SW 1271 (cell line): Measurements from ENCODE around the gene GART.
A peak's percentile ranks its signal among the peaks of the same experiment; 100 is the strongest.
"Not testable (repeated sequence)": the region's sequence is repeated elsewhere in the genome, so short reads cannot be mapped to it uniquely, and the experiment has no call there.

Experiments
- DNase-seq, 2 experiments: peaks; one replicate each; lab custom pipeline; 2025; lab: John Stamatoyannopoulos, UW

The GART gene

DNA sequence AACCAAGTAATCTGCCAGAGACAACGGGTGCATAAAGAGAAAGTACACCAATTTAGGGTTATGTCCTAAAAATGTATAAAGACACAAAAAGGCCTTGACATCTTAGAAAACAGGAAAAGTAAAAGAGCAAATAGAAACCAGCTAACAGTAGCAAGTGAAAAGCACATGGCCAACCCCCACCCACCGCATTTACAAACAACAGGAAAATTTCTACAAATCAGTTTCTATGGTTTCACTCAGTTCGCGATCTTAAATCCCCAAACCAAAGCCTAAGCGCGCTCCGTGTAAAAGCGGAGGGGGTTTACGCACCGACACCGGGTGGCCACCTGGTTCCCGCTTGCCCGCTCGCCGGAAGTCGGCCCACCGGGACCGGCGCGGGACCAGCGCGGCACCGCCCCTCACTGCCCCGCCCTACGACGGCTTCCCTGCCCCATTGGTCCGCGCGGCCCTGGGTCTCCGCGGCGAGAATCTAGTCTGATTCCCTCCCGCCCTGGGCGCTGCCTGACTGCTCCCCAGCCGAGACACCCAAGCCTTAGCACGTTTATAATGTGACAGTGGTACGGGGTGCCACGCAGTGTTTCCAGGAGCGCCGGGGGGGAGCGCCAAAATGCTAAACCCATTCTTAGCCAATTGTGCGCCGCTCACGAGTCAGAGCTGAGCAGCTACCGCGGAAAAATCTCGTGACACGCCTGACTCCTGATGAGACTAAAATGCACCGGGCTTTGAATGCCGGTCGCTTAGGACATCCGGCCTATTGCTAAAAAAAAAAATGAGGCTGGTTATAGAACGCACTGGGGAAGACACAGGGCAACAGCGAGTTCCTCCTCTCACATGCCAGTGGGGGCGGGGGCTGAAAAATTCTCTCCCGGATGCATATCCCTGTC lies at the start of gene GART:
GART (minus strand) TSS at position 362 of the 884 bp plus-strand sequence. CDS start 2,802 bp downstream, outside the sequence.
- DNase-seq: peak; percentile 27 to 55

DNA sequence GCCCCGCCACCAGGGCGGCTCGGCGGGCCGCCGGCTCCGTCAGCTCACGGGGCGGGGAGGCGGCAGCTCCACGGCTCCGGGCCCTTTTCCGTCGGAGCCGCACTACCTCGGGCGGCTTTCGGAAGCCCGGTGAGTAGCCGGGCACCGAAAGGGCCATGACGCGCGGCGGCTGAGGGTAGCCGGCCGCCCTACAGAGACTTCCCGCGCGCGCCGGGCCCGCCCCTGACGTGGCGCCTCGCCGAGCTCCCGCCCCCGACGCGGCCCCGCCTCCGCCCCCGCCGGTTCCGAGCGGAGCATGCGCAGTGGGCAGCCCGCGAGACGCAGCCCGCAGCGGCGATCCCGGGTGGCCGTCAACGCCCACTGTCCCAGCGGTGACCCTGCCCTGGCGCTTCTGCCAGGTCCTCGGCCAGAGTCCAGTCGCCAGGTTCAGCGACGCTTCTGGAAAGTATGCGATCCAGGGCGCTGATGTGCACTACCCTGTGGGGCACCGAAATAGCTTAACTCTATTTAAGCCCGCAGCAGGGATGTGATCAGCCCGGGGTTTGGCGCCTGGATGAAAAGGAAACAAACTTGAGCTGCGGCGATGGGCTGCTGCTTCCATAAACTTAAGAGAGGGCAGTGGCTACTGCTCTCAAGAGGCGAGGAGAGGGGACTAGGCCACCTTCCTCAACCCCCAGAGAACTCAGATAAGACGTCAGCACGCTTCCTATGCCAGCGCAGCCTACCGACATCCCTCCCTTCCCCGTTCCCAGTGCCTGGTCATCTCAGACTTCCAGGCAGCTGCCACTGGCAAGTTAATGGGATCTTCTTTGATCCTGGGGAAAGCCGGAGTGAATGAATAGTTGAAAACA lies 46.8 kb upstream of the GART start, which contains the start of gene DONSON:
DONSON (minus strand) TSS at position 200 of the 851 bp plus-strand sequence; CDS start at position 157, 43 bp downstream.
- peak; percentile 63 to 79 for DNase-seq

DNA sequence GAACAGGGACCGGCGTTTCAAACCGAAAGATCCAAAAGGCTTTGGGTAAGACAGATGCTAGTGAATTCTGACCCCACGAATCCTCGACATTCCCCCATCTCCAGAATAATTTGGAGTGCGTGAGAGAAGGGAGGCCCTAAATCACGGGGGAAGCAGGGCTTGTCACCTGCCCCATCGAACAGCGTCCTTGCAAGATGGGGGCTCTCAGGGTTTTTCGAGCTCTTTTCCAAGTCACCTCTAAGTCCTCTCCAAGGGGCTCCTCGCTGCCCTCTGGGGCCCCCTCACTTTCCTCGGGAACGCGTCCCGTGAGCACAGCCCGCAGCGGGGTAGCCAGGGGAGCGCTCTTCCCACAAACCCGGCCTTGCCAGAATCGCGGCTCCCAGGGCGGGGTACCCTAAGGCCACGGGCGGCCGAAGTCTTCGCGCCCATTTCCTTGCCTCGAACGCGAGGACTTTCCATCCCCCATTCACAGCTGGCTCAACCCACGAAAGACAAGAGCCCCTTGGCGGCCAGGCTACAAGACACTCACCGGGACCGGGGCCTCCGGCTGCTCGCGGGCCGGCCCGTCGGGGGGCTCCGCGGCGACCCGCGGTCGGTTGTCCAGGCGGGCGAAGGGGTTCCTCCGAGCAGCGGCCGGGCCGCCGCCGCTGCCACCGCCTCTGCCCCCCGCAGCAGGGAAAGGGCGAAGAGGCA lies 46.0 kb upstream of the GART start:
- peak in 1 of 2 experiments; percentile 17 for DNase-seq

DNA sequence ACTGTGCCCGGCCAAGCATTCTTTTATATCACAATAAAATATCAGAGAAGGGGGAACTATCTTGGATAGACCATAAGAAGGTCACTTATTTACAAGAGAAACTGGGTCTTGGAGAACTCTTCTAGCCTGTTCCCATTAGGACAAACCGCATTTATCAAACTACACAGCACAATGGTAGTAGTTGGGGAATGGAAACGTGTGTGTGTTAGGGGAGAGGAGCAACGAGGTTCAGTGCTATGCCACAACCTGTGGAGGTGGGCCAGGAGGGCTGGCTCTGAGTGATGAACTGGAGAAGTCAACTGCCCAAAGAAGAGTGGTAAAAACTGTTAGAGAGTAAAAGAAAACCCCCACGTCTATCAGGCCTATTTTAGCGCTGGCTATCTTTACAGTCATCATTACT lies 45.0 kb upstream of the GART start:
- no peak for DNase-seq

DNA sequence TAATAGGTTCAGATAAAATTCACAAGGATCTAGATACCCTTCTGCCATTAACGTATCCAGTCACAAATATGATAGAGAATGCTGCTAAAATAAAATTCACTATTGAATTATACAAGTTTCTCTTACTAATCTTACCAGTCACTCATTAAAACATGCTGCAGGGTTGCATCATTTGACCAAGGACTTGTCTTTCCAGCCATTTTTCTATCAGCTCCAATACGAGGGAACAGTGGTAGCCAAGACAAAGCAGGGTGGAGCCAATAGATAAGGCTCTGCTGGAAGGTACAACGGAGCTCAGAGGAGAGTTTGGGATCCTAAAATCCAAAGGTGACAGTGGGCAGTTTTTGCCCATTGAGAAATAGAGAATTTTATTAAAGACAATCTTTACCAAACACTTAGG lies 42.5 kb upstream of the GART start:
- DNase-seq: no peak

DNA sequence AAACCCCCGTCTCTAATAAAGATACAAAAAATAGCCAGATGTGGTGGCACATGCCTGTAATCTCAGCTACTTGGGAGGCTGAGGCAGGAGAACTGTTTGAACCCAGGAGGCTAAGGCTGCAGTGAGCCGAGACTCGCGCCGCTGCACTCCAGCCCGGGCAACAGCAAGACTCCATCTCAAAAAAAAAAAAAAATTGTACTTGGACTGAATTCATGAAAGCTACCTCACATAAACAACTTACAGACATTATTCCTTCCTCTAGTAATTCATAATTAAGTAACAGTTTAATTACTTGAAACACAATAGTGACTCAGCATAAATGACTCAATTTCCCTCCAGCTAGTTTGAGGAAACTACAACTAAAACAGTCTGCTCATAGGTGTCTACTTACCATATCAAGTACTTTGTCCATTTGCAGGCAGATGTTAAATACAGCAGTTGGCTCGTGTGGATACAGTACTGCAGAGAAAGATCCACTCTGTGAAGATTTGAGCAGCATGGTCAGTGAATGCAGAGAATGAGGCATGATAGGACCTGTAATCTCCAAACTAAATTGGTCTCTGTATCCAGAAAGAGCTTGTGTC lies 37.1 kb upstream of the GART start:
- DNase-seq: no peak

DNA sequence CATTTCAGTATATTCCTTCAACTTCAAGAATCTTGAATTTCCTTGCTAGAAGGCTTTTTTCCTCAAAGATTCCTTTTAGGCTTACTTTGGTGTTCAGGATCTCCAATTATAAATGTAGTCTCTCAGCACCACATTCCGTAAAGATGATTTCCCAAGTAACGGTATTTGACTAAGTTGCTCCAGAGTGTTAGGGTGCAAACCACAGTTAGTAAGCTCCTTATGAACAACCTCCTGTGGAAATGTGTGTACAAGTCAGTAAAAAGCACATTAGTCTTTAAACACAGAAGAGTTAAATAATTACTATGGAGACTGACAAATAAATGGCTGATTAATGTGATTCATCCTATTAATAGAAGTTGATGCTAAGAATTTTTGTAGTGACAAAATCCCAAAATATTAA lies 36.3 kb upstream of the GART start:
- DNase-seq: peak in 1 of 2 experiments; percentile 4

DNA sequence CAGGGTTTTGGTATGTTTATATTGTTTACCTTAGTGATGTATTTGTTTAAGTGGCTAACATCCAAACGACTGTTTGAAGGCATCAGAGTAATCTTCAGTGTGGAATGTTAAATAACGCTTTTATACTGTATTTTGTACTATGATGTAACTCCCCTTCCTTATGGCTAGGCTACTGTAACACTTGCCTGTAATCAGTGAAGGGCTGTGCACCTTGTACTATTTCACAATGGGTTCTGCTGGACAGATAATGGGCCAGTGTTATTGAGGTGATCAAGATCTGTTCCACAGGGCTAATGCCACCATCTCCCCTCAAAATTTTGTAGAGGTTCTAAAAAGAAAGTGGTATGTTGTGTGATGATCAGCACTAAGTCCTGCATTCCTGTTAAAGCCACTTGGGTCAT lies 34.8 kb upstream of the GART start:
- DNase-seq: not testable (repeated sequence)

DNA sequence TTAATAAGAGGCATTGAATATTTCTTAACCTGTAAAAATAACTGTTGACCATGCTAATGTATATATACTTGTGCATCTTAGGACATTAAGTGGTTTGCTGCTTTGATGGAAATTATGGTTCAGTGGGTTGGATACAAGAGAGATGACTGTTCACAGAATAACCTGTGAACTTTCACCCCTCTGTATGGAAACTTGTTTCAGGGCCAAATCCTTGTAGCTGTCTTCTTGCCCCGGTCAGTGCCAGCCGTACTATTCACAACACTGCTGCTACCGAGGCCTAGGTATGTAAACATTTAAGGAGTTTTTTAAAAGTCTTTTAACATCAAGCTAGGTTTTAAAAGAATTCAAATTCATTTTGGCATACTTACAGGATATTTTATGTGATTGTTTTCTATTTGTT lies 30.4 kb upstream of the GART start:
- no peak for DNase-seq

DNA sequence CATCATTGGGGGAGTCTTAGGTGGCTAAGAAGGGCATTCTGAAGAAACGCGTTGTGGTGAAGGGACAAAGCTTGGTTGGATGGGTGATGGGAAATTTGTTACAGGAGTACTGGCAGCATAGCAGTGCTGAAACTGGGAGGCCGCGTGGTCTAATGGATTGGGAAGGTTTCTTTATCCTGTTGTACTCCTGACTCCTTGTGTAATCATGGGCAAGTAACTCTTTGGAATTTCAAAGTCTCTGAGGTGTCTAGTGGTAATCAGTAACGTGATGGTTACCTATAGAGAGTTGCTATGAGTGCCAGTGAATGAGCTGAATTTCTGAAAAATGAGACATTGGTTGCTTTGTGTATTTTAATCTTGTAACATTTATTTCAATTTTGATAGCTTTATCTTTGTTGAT lies 28.1 kb upstream of the GART start:
- DNase-seq: no peak

DNA sequence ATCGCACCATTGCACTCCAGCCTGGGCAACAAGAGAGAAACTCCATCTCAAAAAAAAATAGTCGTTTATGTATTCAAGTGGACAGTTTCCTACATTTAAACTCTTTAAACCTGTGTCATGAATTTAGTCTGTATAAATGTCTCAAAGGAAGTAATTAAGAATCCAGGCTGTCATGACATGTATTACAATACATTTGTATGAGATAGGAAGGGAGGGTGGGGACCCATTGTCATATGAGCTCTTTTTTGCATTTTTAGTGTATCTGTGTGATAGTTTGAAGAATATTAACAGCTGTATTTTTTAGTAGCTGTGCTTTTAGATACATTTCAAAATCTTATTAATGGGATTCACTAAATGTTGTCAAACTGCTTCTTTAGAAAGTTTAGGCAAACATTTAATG lies 26.5 kb upstream of the GART start:
- no peak for DNase-seq

DNA sequence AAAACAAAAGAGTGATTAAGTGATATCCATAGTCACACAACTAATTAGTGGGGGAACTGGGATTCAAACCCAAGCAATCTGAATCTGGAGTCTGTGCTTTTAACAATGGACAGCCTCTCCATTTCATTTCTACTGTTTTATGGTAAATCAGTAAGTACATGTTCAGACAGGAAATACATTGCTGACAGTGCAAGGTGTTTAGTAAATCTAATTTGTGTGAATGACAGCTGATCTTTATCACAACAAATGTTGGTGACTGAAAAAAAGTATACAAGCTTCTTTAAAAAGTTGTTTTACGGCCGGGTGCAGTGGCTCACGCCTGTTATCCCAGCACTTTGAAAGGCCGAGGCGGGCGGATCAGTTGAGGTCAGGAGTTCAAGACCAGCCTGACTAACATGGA lies 26.0 kb upstream of the GART start:
- no peak for DNase-seq

DNA sequence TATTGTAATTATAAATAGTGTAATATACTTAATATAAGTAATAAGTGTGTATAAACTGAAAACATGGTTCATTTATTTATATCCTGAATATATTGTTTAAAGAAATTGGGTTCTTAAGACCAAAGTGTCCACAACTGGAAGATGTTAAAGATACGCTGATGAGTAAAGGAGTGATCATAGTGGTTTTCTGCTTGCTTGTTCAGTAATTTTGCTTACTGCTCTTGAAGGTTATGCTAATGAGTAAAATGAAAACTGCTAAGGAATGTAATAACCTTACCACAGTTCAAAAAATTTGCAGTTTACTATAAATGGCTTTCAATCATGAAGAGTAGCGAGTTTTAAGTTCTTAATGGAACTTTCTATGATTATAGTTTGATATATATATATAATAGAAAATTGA lies 24.6 kb upstream of the GART start:
- DNase-seq: no peak

DNA sequence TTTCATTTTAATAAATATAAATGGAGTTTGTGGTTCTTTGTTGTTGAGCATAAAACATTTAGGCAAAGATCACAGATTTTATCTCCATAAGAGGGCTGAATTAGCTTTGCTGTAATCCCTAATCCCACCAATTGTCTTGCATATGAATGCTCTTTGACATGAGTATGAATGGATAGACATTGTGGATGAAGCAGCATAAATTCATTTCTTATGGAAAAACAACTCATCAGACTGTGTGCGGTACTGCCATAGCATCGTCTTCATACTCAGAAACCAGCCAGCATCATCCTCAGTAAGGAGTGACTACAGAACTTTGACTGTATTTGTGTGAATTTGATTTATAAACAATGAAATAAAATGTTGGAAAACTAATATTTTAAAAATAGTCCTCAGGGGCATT lies 20.5 kb upstream of the GART start:
- DNase-seq: no peak

DNA sequence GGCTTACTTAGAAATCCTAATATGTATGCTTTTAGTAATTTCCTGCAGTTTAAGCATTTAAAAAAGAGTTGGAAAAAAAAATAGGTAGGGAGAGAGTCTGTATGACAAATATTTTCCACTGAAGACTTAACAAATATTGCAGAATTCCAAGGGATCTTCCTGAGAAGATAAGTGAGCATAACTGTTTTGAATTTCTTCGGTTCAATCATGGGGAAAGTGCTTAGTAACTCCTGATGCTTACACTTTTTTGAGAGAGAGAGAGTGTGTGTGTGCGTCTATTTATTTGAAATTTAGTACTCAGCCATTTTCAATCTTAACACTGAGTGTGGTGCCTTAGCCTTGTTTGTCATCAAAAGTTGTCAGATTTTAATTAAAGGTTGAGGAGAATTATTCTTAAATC lies 19.5 kb upstream of the GART start:
- no peak for DNase-seq

DNA sequence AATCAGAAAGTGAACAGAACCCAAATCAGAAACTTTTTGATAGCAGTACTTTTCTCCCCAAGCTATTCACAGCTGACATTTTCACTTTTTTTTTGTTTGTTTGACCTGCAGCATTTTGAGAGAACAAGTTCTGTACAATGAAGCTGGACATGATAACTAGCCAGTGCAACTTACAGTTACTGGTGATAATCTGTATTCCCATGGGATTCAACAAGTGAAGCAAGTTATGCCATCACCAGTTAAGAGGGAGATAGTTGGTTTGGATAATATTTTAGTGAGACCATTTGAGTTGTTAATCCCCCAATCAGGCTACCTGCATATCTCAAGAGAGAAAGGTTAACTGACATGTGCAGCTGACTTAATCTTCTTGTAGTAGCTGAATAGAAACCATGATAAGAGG lies 19.0 kb upstream of the GART start:
- DNase-seq: no peak

DNA sequence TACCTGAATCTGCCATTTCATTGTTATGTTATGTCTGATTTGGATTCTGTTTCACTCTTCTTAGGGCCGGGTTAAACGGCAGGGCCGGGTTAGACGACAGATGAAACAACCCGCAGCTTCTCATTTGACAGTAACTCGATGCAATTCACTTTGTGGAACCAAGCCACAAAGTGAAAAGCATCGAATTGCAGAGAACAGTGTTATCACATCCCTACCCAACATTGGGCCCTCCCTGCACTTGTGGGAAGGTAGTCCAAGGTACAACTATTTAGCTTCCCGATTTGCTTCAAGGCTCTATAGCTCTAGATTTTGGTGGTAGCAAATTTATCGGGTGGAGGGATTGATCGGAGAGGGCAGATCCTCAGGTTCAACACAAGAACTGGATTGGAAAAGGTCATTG lies 17.9 kb upstream of the GART start:
- DNase-seq: no peak

DNA sequence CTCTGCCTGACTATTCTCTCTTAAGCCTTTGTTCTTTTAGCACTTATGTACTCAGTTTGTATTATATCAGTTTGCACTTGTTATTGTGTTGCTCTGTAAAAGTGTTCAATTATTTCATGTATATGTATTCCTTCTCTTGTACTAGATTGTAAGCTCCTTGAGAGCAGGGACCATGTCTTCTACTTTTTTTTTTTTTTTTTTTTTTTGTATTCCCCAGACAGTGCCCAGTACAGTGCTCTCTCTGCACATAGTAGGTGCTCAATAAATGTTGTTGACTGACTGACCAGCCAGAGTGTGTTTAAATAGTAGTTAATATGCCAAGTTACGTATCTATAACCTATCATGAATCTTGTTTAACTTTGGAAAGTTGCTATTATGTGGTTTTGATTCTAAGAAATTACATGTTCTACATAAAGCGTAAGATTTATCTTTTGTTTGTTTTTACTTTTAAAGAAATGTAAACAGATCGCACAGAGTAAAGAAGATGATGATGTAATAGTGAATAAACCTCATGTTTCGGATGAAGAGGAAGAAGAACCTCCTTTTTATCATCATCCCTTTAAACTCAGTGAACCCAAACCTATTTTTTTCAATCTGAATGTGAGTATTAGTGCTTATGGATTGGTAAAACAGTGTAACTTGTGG lies 17.0 kb upstream of the GART start:
- DNase-seq: no peak

DNA sequence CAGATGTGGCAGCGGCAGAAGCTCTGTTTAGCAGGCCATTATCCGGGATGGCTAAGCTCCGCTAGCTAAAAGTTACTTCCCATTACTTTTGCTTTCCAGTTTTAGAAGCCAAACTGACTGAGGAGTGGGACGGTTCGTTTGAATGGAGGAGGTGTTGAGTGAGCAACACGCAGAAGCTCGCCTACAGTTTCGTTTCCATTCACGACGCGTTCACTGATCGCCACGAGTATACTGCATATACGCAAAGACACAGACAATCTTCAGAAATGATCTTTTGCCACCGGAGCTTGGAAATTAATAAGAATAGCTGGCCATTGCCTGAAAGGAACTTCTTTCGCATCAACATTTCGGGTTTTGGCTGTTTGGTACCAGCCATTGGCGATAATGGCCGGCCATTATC lies 15.5 kb upstream of the GART start:
- no peak for DNase-seq

DNA sequence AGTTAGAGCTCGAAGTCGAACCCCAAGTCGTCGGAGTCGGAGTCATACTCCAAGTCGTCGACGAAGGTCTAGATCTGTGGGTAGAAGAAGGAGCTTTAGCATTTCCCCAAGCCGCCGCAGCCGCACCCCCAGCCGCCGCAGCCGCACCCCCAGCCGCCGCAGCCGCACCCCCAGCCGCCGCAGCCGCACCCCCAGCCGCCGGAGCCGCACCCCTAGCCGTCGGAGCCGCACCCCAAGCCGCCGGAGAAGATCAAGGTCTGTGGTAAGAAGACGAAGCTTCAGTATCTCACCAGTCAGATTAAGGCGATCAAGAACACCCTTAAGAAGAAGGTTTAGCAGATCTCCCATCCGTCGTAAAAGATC lies 13.0 kb upstream of the GART start:
- no peak for DNase-seq

DNA sequence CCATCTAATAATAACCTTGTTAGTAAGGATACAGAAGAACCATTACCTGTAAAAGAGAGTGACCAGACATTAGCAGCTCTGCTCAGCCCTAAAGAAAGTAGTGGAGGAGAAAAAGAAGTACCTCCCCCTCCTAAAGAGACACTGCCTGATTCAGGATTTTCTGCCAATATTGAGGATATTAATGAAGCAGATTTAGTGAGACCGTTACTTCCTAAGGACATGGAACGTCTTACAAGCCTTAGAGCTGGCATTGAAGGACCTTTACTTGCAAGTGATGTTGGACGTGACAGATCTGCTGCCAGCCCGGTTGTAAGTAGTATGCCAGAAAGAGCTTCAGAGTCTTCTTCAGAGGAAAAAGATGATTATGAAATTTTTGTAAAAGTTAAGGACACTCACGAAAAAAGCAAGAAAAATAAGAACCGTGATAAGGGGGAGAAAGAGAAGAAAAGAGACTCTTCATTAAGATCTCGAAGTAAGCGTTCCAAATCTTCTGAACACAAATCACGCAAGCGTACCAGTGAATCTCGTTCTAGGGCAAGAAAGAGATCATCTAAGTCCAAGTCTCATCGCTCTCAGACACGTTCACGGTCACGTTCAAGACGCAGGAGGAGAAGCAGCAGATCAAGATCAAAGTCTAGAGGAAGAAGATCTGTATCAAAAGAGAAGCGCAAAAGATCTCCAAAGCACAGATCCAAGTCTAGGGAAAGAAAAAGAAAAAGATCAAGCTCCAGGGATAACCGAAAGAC lies 12.5 kb upstream of the GART start:
- no peak for DNase-seq
